ENCODE measurements around the gene TMEM217.

TMEM217 gene

DNA sequence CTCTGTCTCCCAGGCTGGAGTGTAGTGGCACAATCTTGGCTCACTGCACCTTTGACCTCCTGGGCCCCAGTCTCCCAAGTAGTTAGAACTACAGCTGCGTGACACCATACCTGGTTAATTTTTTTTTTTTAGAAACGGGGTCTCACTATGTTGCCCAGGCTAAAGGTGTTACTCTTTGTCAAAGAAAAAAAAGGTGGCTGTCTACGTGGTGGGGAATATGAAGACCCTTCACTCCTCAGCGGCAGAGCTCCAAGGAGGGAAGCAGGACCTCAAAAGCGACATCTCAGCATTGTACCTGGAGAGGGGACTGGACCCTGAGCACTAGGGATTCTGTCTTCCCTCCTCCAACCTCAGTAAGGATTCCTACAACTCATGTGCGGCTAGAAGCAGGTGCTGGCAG lies 16.8 kb downstream of the TMEM217 start:
- TF ChIP-seq, protein P1, sequence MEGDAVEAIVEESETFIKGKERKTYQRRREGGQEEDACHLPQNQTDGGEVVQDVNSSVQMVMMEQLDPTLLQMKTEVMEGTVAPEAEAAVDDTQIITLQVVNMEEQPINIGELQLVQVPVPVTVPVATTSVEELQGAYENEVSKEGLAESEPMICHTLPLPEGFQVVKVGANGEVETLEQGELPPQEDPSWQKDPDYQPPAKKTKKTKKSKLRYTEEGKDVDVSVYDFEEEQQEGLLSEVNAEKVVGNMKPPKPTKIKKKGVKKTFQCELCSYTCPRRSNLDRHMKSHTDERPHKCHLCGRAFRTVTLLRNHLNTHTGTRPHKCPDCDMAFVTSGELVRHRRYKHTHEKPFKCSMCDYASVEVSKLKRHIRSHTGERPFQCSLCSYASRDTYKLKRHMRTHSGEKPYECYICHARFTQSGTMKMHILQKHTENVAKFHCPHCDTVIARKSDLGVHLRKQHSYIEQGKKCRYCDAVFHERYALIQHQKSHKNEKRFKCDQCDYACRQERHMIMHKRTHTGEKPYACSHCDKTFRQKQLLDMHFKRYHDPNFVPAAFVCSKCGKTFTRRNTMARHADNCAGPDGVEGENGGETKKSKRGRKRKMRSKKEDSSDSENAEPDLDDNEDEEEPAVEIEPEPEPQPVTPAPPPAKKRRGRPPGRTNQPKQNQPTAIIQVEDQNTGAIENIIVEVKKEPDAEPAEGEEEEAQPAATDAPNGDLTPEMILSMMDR (IDR thresholded peaks at IDR 0.05; ENCODE audit: control insufficient read depth, extremely low read depth, insufficient read depth) = no peak
- no peak overlapping the region for H3K4me3 ChIP-seq (ENCODE audit: low read depth, low read length)
- DNase-seq (ENCODE audit: low read depth) = no peak

DNA sequence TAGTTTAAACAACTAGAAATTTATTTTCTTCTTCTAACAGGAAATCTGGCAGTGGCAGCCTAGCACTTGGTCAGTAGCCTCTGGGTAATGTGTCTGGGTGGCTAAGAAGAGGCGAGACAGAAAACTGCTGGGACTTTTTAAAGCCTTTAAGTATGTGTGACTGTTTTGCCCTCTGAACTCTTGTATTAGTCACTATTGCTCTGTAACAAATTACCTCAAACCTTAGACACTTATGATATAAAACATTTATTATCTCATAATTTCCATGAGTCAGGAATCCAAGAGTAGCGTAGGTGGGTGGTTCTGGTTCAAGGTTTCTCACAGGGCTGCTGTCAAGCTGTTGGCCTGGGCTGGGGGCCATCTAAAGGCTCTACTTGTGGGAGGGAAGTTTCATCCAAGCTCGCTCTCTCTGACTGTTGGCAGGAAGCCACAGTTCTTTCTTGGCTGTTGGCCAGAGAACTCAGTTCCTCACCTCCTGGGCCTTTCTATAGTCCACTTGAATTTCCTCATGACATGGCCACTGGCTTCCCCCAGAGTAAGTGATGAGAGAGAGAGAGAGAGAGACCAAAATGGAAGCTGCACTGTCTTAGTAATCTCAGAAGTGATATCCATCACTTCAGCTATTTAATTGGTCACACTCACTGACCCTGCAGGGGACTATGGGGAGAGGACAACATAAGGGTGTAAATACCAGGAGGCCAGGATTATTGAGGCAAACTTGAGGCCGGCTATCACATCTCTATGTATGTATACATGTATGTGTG lies 17.8 kb downstream of the TMEM217 start:
- TF ChIP-seq, protein P1 (IDR thresholded peaks at IDR 0.05; ENCODE audit: control insufficient read depth, extremely low read depth, insufficient read depth) = no peak
- DNase-seq (ENCODE audit: low read depth) = no peak
- no peak overlapping the region for H3K4me3 ChIP-seq (ENCODE audit: low read depth, low read length)

DNA sequence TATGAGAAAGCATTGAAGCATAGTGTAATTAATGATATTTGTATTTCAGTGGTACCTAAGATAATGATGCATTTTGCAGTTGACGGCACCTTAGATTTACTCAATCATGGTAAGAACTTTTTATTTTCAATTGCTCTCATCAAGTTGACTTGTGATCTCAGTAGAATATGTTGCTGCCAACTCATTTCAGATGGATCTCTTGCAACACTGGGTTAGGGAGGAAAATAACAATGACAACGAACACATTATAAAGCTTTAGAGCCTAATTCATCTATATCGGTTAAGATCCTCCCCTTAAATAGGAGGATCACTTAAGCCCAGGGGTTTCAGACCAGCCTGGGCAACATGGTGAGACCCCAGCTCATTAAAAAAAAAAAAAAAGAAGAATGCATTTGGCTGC lies 18.4 kb downstream of the TMEM217 start:
- TF ChIP-seq, protein P1 (IDR thresholded peaks at IDR 0.05; ENCODE audit: control insufficient read depth, extremely low read depth, insufficient read depth) = no peak
- DNase-seq (ENCODE audit: low read depth) = no peak
- H3K4me3 ChIP-seq (ENCODE audit: low read depth, low read length) = no peak overlapping the region

DNA sequence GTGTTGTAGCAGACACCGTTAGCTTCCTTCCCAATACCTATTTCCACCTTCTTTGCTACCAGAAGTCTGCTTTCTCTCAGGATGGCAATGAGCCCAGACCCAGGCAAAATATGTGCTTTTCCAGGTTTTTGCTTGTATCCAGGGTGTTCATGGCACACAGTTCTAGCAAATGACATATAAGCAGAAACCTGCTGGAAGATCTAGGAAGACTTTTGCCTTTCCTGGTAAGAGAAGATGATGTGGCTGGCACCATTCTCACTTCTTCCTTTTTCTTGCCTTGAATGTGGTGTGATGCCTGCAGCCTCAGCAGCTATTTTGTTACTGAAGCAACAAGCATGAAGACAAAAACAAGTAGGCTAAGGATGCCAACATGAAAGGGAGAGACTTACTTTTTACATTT lies 19.6 kb downstream of the TMEM217 start:
- DNase-seq (ENCODE audit: low read depth) = no peak
- no peak overlapping the region for H3K4me3 ChIP-seq (ENCODE audit: low read depth, low read length)
- TF ChIP-seq, protein P1 (IDR thresholded peaks at IDR 0.05; ENCODE audit: control insufficient read depth, extremely low read depth, insufficient read depth) = no peak

DNA sequence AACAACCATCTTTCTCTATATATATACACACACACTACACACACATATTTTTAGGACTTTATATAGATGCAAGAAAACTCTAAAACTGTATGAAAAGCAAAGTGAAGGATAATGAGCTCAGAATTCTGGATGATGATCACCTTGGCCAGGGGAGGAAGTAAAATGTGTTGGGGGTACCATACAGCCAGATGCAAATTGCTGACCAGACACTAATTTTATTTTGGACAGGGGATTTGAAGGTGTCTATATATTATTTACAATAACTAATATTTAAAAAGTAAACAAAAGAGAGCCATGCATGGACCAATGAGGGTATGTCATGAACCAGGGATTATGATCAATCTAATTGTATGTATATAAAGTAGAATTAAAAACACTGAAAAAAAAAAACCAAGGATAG lies 20.2 kb downstream of the TMEM217 start:
- no peak overlapping the region for H3K4me3 ChIP-seq (ENCODE audit: low read depth, low read length)
- TF ChIP-seq, protein P1 (IDR thresholded peaks at IDR 0.05; ENCODE audit: control insufficient read depth, extremely low read depth, insufficient read depth) = no peak
- DNase-seq (ENCODE audit: low read depth) = no peak

DNA sequence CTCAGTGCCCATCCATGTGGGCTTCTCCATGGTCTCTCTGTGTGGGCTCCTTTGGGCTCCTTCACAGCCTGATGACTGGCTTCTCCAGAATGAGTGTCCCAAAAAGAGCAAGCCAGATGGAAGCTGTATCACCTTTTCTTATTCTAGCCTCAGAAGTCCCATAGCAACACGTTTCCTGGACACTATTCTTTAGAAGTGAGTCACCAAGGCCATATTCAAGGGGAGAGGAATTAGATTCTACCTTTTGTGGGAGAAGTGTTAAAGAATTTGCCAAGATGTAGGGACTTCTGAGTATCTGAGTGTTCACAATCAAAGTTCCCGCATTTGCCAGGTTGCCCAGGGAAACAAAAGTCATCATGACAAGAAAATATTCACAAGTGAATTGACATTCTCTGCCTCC lies 21.0 kb downstream of the TMEM217 start:
- no peak for DNase-seq (ENCODE audit: low read depth)
- no peak overlapping the region for H3K4me3 ChIP-seq (ENCODE audit: low read depth, low read length)
- TF ChIP-seq, protein P1 (IDR thresholded peaks at IDR 0.05; ENCODE audit: control insufficient read depth, extremely low read depth, insufficient read depth) = no peak

DNA sequence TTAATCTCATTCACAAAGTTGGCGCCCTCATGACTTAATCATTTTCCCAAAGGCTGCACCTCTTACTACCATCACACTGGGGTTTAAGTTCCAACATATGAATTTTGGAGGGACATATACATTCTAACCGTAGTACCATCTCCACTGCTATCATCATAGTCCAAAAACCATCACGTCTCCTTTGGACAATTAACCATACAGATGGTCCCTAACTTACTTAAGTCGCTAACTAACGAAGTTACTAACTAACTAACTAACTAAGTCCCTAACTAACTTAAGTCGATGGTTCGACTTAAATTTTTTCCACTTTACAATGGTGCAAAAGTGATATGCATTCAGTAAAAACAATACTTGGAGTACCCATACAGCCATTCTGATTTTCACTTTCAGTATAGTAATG lies 24.4 kb downstream of the TMEM217 start:
- TF ChIP-seq, protein P1 (IDR thresholded peaks at IDR 0.05; ENCODE audit: control insufficient read depth, extremely low read depth, insufficient read depth) = no peak
- DNase-seq (ENCODE audit: low read depth) = no peak
- H3K4me3 ChIP-seq (ENCODE audit: low read depth, low read length) = no peak overlapping the region

Data from LNCaP clone FGC (cell line).